ENCODE measurements around the gene ROBO1. TPM values are rescaled to one million over a fixed set of nuclear protein-coding genes. Genes with fewer than 3 reads are reported as not detected.

ROBO1 gene
- total RNA-seq, 1 donor from 2014 or later, result 43.7 TPM

GRCh38 chr3:78804251-78805037 is 963.4 kb downstream of the ROBO1 start:
- DNase-seq (ENCODE audit: low spot score), result no peak
- no peaks in the 10 kb centered on the region for H3K9me3 Mint-ChIP-seq (ENCODE audit: low read depth)
- TF ChIP-seq, protein P1, sequence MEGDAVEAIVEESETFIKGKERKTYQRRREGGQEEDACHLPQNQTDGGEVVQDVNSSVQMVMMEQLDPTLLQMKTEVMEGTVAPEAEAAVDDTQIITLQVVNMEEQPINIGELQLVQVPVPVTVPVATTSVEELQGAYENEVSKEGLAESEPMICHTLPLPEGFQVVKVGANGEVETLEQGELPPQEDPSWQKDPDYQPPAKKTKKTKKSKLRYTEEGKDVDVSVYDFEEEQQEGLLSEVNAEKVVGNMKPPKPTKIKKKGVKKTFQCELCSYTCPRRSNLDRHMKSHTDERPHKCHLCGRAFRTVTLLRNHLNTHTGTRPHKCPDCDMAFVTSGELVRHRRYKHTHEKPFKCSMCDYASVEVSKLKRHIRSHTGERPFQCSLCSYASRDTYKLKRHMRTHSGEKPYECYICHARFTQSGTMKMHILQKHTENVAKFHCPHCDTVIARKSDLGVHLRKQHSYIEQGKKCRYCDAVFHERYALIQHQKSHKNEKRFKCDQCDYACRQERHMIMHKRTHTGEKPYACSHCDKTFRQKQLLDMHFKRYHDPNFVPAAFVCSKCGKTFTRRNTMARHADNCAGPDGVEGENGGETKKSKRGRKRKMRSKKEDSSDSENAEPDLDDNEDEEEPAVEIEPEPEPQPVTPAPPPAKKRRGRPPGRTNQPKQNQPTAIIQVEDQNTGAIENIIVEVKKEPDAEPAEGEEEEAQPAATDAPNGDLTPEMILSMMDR (IDR thresholded peaks at IDR 0.05), result no peak
- H3K4me3 Mint-ChIP-seq (ENCODE audit: unreplicated experiment), result no peak overlapping the region
- no peak overlapping the region for H3K27ac Mint-ChIP-seq (ENCODE audit: unreplicated experiment)
- peaks cover 12% of the 10 kb centered on the region for H3K4me1 Mint-ChIP-seq (ENCODE audit: low read depth)
- H3K36me3 Mint-ChIP-seq (ENCODE audit: low read depth), result peaks cover 2% of the 10 kb centered on the region
- H3K27me3 Mint-ChIP-seq (ENCODE audit: low read depth), result no peaks in the 10 kb centered on the region

GRCh38 chr3:78802562-78802930 is 965.3 kb downstream of the ROBO1 start:
- no peaks in the 10 kb centered on the region for H3K27me3 Mint-ChIP-seq (ENCODE audit: low read depth)
- H3K9me3 Mint-ChIP-seq (ENCODE audit: low read depth), result no peaks in the 10 kb centered on the region
- H3K27ac Mint-ChIP-seq (ENCODE audit: unreplicated experiment), result no peak overlapping the region
- peaks cover 2% of the 10 kb centered on the region for H3K36me3 Mint-ChIP-seq (ENCODE audit: low read depth)
- TF ChIP-seq, protein P1 (IDR thresholded peaks at IDR 0.05), result no peak
- no peak for DNase-seq (ENCODE audit: low spot score)
- peaks cover 12% of the 10 kb centered on the region for H3K4me1 Mint-ChIP-seq (ENCODE audit: low read depth)
- no peak overlapping the region for H3K4me3 Mint-ChIP-seq (ENCODE audit: unreplicated experiment)

DNA sequence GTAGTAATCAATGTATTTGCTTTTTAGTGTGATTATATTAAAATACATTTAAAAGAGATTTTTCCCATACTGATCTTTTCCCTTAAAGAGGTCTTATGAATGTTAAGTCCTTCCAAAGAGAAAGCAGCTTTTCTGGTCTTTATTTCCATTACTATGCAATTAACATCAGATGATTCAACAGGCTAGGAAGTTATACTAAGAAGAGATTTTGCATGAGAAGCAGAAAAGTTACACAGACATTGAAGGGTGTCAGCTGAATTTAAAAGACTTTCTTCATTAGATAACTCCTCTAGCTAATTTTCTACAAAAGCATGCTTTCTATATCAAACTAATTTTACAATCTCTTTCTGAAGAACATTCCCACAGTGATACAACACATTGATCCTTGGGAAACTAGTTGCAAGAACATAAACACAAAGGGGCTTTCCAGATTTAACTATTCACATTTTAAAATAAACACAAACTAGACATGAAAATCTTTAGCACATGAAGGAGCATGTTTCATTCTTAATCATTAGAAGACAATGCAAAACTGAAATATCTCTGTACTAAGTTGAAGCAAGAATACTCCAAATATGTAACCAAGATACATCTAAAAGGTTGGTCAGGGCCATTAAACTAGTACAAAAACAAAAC is 965.8 kb downstream of the ROBO1 start:
- TF ChIP-seq, protein P1 (IDR thresholded peaks at IDR 0.05), result no peak
- Mint-ChIP-seq H3K27ac (ENCODE audit: unreplicated experiment) (no peak overlapping the region), H3K4me3 (ENCODE audit: unreplicated experiment) (no peak overlapping the region), H3K36me3 (ENCODE audit: low read depth) (peaks cover 2% of the 10 kb centered on the region), H3K27me3 (ENCODE audit: low read depth) (no peaks in the 10 kb centered on the region), H3K4me1 (ENCODE audit: low read depth) (peaks cover 12% of the 10 kb centered on the region), H3K9me3 (ENCODE audit: low read depth) (no peaks in the 10 kb centered on the region)
- no peak for DNase-seq (ENCODE audit: low spot score)

DNA sequence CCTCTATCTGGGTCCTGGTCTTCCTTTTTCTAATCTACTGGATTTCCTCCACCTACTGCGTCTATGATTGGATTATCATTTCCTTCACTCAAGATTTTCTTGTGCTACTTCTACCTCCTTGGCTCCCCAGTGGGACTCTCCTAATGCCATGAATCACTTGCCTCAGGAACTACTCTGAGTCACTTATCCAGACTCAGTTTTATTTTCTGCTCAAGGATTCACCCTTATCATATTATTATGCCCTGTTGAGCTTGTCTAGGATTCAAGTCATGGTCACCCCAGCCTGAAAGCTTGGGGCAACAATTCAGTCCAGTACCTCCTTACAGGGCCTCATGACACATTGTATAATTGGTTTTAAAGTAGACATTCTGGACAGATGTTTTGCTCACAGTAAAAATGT is 968.1 kb downstream of the ROBO1 start:
- peaks cover 2% of the 10 kb centered on the region for H3K36me3 Mint-ChIP-seq (ENCODE audit: low read depth)
- DNase-seq (ENCODE audit: low spot score), result no peak
- no peak overlapping the region for H3K27ac Mint-ChIP-seq (ENCODE audit: unreplicated experiment)
- no peaks in the 10 kb centered on the region for H3K9me3 Mint-ChIP-seq (ENCODE audit: low read depth)
- peaks cover 10% of the 10 kb centered on the region for H3K4me1 Mint-ChIP-seq (ENCODE audit: low read depth)
- no peak overlapping the region for H3K4me3 Mint-ChIP-seq (ENCODE audit: unreplicated experiment)
- TF ChIP-seq, protein P1 (IDR thresholded peaks at IDR 0.05), result no peak
- no peaks in the 10 kb centered on the region for H3K27me3 Mint-ChIP-seq (ENCODE audit: low read depth)

DNA sequence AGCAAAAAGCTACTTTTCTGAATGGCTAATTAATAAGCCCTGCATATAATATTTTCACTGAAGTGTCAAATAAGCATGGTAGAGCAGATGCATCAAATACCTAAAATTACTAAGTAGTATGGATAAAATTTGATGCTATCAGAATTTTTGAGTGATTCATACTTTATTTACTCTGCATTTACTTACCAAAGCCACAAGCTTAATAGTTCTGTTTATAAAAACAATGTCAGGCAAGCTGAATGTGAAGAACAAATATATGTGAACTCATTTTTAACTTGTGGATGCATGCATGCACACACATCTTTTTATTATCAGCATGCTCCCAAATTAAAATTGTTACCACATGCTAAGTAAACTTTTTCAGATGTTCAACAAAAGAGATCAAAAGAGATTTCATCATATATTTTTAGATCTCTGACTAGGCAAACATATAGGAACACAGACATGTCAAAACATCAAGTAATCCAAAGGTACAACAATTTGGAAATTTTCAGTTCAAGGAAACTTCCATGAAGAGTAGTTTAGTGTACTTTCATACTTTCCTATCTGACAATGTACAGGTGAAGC is 969.4 kb downstream of the ROBO1 start:
- TF ChIP-seq, protein P1 (IDR thresholded peaks at IDR 0.05), result no peak
- Mint-ChIP-seq H3K9me3 (ENCODE audit: low read depth) (no peaks in the 10 kb centered on the region), H3K4me3 (ENCODE audit: unreplicated experiment) (no peak overlapping the region), H3K27me3 (ENCODE audit: low read depth) (no peaks in the 10 kb centered on the region), H3K36me3 (ENCODE audit: low read depth) (peaks cover 2% of the 10 kb centered on the region), H3K4me1 (ENCODE audit: low read depth) (peaks cover 5% of the 10 kb centered on the region), H3K27ac (ENCODE audit: unreplicated experiment) (no peak overlapping the region)
- no peak for DNase-seq (ENCODE audit: low spot score)
